ENCODE measurements around the gene EXOSC1.

Gene EXOSC1

DNA sequence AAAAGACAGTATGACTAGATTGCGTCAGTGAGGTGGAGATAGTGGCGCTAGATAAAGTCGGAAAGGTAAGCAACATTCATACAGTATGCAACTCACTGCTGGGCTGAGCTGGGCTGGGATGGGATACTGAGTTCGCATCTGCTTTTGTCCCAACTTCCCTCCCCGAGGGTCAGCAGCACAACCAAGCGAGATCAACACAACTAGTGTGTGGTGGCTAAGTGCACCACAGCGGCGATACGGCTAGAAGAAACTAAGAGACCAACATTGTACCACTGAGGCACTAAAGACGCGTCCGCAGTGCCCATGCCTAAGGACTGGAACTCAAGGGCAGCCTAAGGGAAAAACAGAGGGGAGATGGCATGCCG lies 467 bp downstream of the EXOSC1 start:
- H3K4me3 ChIP-seq (ENCODE audit: low read depth, low read length): peak overlapping the region; percentile 75
- TF ChIP-seq, protein P1, sequence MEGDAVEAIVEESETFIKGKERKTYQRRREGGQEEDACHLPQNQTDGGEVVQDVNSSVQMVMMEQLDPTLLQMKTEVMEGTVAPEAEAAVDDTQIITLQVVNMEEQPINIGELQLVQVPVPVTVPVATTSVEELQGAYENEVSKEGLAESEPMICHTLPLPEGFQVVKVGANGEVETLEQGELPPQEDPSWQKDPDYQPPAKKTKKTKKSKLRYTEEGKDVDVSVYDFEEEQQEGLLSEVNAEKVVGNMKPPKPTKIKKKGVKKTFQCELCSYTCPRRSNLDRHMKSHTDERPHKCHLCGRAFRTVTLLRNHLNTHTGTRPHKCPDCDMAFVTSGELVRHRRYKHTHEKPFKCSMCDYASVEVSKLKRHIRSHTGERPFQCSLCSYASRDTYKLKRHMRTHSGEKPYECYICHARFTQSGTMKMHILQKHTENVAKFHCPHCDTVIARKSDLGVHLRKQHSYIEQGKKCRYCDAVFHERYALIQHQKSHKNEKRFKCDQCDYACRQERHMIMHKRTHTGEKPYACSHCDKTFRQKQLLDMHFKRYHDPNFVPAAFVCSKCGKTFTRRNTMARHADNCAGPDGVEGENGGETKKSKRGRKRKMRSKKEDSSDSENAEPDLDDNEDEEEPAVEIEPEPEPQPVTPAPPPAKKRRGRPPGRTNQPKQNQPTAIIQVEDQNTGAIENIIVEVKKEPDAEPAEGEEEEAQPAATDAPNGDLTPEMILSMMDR (IDR thresholded peaks at IDR 0.05; ENCODE audit: insufficient read depth, low read depth, low read length, missing control alignments): no peak
- DNase-seq (ENCODE audit: low read depth): no peak

DNA sequence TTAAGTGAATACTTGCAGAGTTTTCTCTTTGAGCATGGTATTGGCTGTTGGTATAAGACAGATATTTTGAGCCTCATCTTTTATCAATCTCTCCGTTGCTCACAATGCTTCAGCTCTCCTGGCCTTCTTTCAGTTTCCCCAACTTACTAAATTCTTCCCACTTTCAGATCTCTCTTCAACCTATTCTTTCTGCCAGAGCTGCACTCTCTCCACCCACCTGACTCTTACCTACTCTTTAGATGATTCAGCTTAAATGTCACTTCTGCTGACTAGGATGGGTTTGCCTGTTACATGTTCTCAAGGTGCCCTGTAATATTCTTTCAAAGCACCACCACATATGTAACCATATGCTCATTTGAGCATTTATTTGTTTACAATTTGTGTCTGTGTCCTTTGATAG lies 1.6 kb downstream of the EXOSC1 start:
- no peak for DNase-seq (ENCODE audit: low read depth)
- no peak overlapping the region for H3K4me3 ChIP-seq (ENCODE audit: low read depth, low read length)
- TF ChIP-seq, protein P1 (IDR thresholded peaks at IDR 0.05; ENCODE audit: insufficient read depth, low read depth, low read length, missing control alignments): no peak

GRCh38 chr10:97442277-97442676 lies 3.5 kb downstream of the EXOSC1 start:
- TF ChIP-seq, protein P1 (IDR thresholded peaks at IDR 0.05; ENCODE audit: insufficient read depth, low read depth, low read length, missing control alignments): no peak
- no peak for DNase-seq (ENCODE audit: low read depth)

GRCh38 chr10:97435211-97435610 lies 10.6 kb downstream of the EXOSC1 start:
- DNase-seq (ENCODE audit: low read depth): no peak
- H3K4me3 ChIP-seq (ENCODE audit: low read depth, low read length): no peak overlapping the region
- TF ChIP-seq, protein P1 (IDR thresholded peaks at IDR 0.05; ENCODE audit: insufficient read depth, low read depth, low read length, missing control alignments): no peak

More at GRCh38 chr10:97442277-97442676, 3.5 kb downstream of the EXOSC1 start:
- H3K4me3 ChIP-seq (ENCODE audit: low read depth, low read length): no peak overlapping the region

DNA sequence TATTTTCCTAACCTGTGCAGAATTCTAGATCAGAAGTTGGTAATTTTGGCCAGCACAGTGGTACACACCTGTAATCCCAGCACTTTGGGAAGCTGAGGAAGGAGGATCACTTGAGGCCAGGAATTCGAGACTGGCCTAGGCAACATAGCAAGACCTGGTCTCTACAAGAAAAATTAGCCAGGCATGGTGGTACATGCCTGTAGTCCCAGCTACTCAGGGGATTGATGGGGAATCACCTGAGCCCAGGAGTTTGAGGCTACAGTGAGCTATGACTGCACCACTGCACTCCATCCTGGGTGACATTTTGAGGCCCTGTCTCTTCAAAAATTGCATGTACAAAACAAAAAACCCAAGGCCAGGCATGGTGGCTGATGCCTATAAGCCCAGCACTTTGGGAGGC lies 11.2 kb downstream of the EXOSC1 start:
- TF ChIP-seq, protein P1 (IDR thresholded peaks at IDR 0.05; ENCODE audit: insufficient read depth, low read depth, low read length, missing control alignments): no peak
- H3K4me3 ChIP-seq (ENCODE audit: low read depth, low read length): no peak overlapping the region
- DNase-seq (ENCODE audit: low read depth): no peak

DNA sequence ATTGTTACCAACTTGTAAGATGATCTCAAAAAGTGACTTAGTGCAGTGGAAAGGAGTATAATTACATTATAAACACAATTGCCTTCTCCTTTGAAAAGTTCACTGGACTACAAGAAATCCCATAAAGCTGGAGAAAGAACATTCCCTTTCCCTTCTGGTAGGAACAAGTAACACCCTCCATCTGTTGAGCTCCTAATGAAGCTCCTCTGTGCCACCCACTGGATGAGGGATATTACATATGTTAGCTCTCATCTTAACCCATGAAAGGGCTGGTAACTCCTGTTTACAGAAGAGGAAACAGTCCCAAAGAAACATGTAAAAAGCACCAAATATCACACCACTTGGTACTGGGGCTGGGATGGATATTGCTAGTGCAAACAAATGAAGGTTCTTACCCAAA lies 11.8 kb downstream of the EXOSC1 start:
- DNase-seq (ENCODE audit: low read depth): no peak
- no peak overlapping the region for H3K4me3 ChIP-seq (ENCODE audit: low read depth, low read length)
- TF ChIP-seq, protein P1 (IDR thresholded peaks at IDR 0.05; ENCODE audit: insufficient read depth, low read depth, low read length, missing control alignments): no peak

DNA sequence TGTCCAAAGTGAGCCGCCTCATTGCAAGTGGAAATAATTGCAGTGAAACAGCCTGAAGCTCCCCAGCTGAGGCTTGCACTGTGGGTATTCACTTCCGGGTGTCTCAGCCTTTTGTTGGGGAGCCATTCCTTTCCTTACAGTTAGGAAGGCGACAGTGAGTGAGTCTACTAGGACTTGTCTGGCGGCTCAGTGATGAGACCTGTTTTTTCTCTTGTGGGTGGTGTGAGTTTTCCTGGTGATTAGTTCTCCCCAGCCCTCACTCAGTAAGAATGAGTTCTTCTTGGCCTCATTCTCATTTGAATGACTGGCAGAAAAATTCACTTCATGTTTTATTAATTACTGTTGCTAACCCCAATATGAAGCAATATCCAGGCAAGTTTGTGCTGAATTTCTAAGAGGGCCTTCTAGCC lies 17.2 kb downstream of the EXOSC1 start:
- peak; percentile 55 for DNase-seq (ENCODE audit: low read depth)
- H3K4me3 ChIP-seq (ENCODE audit: low read depth, low read length): peak overlapping the region; percentile 99
- TF ChIP-seq, protein P1 (IDR thresholded peaks at IDR 0.05; ENCODE audit: insufficient read depth, low read depth, low read length, missing control alignments): no peak

Measured in GM12865 (cell line).